ENCODE results near the gene GLP1R.

DNA sequence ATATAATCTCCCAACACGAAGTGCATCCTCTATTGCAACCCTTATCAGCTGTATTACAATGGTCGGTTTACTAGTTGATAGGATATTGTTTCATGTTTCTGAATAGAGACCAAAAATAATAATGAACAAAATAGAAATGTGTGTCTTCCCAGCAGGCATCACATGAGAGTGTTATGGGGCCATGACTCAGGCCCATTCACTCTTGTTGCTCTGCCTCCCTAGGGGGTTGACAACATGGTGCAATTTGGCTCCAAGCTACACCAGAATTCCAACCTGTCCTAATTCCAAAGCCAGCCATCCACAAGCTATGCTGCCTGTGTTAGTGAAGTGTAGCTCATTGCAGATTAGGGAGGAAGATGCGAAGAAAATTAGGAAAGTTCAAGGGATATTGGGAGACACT is 79.5 kb downstream of the GLP1R start:
- TF ChIP-seq, protein P1, sequence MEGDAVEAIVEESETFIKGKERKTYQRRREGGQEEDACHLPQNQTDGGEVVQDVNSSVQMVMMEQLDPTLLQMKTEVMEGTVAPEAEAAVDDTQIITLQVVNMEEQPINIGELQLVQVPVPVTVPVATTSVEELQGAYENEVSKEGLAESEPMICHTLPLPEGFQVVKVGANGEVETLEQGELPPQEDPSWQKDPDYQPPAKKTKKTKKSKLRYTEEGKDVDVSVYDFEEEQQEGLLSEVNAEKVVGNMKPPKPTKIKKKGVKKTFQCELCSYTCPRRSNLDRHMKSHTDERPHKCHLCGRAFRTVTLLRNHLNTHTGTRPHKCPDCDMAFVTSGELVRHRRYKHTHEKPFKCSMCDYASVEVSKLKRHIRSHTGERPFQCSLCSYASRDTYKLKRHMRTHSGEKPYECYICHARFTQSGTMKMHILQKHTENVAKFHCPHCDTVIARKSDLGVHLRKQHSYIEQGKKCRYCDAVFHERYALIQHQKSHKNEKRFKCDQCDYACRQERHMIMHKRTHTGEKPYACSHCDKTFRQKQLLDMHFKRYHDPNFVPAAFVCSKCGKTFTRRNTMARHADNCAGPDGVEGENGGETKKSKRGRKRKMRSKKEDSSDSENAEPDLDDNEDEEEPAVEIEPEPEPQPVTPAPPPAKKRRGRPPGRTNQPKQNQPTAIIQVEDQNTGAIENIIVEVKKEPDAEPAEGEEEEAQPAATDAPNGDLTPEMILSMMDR (IDR thresholded peaks at IDR 0.05), result no peak
- no peak for TF ChIP-seq EP300 (IDR thresholded peaks at IDR 0.05; ENCODE audit: borderline replicate concordance in 1 of 2, low read depth in 1 of 2, low read length in 1 of 2)
- TF ChIP-seq, protein P2, sequence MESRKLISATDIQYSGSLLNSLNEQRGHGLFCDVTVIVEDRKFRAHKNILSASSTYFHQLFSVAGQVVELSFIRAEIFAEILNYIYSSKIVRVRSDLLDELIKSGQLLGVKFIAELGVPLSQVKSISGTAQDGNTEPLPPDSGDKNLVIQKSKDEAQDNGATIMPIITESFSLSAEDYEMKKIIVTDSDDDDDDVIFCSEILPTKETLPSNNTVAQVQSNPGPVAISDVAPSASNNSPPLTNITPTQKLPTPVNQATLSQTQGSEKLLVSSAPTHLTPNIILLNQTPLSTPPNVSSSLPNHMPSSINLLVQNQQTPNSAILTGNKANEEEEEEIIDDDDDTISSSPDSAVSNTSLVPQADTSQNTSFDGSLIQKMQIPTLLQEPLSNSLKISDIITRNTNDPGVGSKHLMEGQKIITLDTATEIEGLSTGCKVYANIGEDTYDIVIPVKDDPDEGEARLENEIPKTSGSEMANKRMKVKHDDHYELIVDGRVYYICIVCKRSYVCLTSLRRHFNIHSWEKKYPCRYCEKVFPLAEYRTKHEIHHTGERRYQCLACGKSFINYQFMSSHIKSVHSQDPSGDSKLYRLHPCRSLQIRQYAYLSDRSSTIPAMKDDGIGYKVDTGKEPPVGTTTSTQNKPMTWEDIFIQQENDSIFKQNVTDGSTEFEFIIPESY (IDR thresholded peaks at IDR 0.05; ENCODE audit: borderline replicate concordance, low read depth), result no peak

Data from SK-N-SH (cell line).